MM.1S (cell line): ENCODE measurements around the gene SPTLC3.
A peak's percentile ranks its signal among the peaks of the same experiment; 100 is the strongest.

ENCODE experiments used
- DNase-seq: peaks from one replicate; pipeline ENCODE4 v3.0.0-alpha.2; 2015
- H2AFZ ChIP-seq: fragments of 300-600 bp; sonication (generic); 2 replicates; pipeline ENCODE4 v1.6.0; 2016; ENCODE audit warnings: antibody characterized with exemption, low read length
- H3F3A ChIP-seq: fragments of 300-600 bp; sonication (generic); 2 replicates; pipeline ENCODE4 v1.6.1; 2016; ENCODE audit warnings: mild to moderate bottlenecking, antibody characterized with exemption, low read length, moderate library complexity, mixed read lengths; ENCODE audit not compliant: insufficient read depth
- H3K27ac ChIP-seq: fragments of 300-600 bp; sonication (generic); 2 replicates; pipeline ENCODE4 v1.5.1; 2016; ENCODE audit warnings: mild to moderate bottlenecking, low read length
- H3K27me3 ChIP-seq: fragments of 300-600 bp; sonication (generic); replicated peaks from 2 replicates; pipeline ENCODE4 v1.6.0; 2016; ENCODE audit warnings: low read length; ENCODE audit not compliant: insufficient read depth
- H3K36me3 ChIP-seq: fragments of 300-600 bp; sonication (generic); replicated peaks from 2 replicates; pipeline ENCODE4 v1.6.1; 2016; ENCODE audit warnings: mild to moderate bottlenecking, low read length, mixed read lengths; ENCODE audit not compliant: insufficient read depth
- H3K4me1 ChIP-seq: fragments of 300-600 bp; sonication (generic); 2 replicates; pipeline ENCODE4 v1.6.1; 2016; ENCODE audit warnings: low read length, mixed read lengths
- H3K4me2 ChIP-seq: fragments of 300-600 bp; sonication (generic); 2 replicates; pipeline ENCODE4 v1.6.0; 2016; ENCODE audit warnings: low read depth, low read length
- H3K4me3 ChIP-seq: fragments of 300-600 bp; sonication (generic); 2 replicates; pipeline ENCODE4 v1.5.1; 2016; ENCODE audit warnings: low read length, mixed read lengths
- H3K79me2 ChIP-seq: fragments of 300-600 bp; sonication (generic); 2 replicates; pipeline ENCODE4 v1.6.1; 2016; ENCODE audit warnings: mixed run types, low read length, mixed read lengths
- H3K9ac ChIP-seq: fragments of 300-600 bp; sonication (generic); 2 replicates; pipeline ENCODE4 v1.6.1; 2016; ENCODE audit warnings: low read length, mixed read lengths
- H3K9me2 ChIP-seq: fragments of 300-600 bp; sonication (generic); replicated peaks from 2 replicates; pipeline ENCODE4 v1.6.1; 2016; ENCODE audit warnings: mild to moderate bottlenecking, low read length, mixed read lengths; ENCODE audit not compliant: insufficient read depth
- H3K9me3 ChIP-seq: fragments of 300-600 bp; sonication (generic); replicated peaks from 2 replicates; pipeline ENCODE4 v1.6.1; 2016; ENCODE audit warnings: mild to moderate bottlenecking, low read length, mixed read lengths; ENCODE audit not compliant: insufficient read depth
- H4K20me1 ChIP-seq: fragments of 300-600 bp; sonication (generic); 2 replicates; pipeline ENCODE4 v1.6.1; 2016; ENCODE audit warnings: mild to moderate bottlenecking, low read length, moderate library complexity, mixed read lengths; ENCODE audit not compliant: insufficient read depth
- CTCF ChIP-seq: fragments of 300-600 bp; sonication (generic); IDR thresholded peaks from 2 replicates; pipeline ENCODE4 v1.5.1; 2016; ENCODE audit warnings: antibody characterized with exemption, low read length, mixed read lengths
- EZH2 ChIP-seq: fragments of 300-600 bp; sonication (generic); optimal IDR thresholded peaks from 2 replicates; pipeline ENCODE3; 2017; ENCODE audit warnings: low read depth, mild to moderate bottlenecking, antibody characterized with exemption, low read length, mixed read lengths
- EZH2phosphoT487 ChIP-seq: fragments of 300-600 bp; sonication (generic); IDR thresholded peaks from 2 replicates; pipeline ENCODE4 v1.6.1; 2018; ENCODE audit warnings: antibody characterized with exemption, low read length

SPTLC3 gene

GRCh38 chr20:13119583-13119982 is 110.8 kb downstream of the SPTLC3 start:
- H3K27ac ChIP-seq, result no peak overlapping the region
- H2AFZ ChIP-seq, result no peak overlapping the region
- H3K36me3 ChIP-seq, result no peaks in the 10 kb centered on the region
- H3K27me3 ChIP-seq, result no peaks in the 10 kb centered on the region
- no peak overlapping the region for H3K9ac ChIP-seq
- H3K9me2 ChIP-seq, result no peaks in the 10 kb centered on the region
- H3K4me1 ChIP-seq, result no peaks in the 10 kb centered on the region
- no peaks in the 10 kb centered on the region for H3K9me3 ChIP-seq
- peak; percentile 65 for DNase-seq
- TF ChIP-seq EZH2 (no peak), CTCF (peak; percentile 95)
- no peaks in the 10 kb centered on the region for H3F3A ChIP-seq
- no peaks in the 10 kb centered on the region for H3K79me2 ChIP-seq
- no peak overlapping the region for H3K4me3 ChIP-seq
- H4K20me1 ChIP-seq, result no peaks in the 10 kb centered on the region
- H3K4me2 ChIP-seq, result no peak overlapping the region

GRCh38 chr20:13120471-13120870 is 111.7 kb downstream of the SPTLC3 start:
- Histone ChIP-seq H3K79me2 (no peaks in the 10 kb centered on the region), H3K27me3 (no peaks in the 10 kb centered on the region), H3F3A (no peaks in the 10 kb centered on the region), H3K9me2 (no peaks in the 10 kb centered on the region), H3K9ac (no peak overlapping the region), H3K4me1 (no peaks in the 10 kb centered on the region), H3K36me3 (no peaks in the 10 kb centered on the region), H3K4me3 (no peak overlapping the region), H3K4me2 (no peak overlapping the region), H2AFZ (no peak overlapping the region), H3K27ac (no peak overlapping the region), H3K9me3 (no peaks in the 10 kb centered on the region), H4K20me1 (no peaks in the 10 kb centered on the region)
- DNase-seq, result no peak
- no peak for TF ChIP-seq CTCF
- no peak for TF ChIP-seq EZH2phosphoT487
- TF ChIP-seq EZH2, result no peak

- no peak overlapping the region for H3K9ac ChIP-seq
- no peak overlapping the region for H3K27ac ChIP-seq
These were observed 113.2 kb downstream of the SPTLC3 start for GRCh38 chr20:13121840-13122515.

More at GRCh38 chr20:13121840-13122515, 113.2 kb downstream of the SPTLC3 start:
- H3K79me2 ChIP-seq, result no peaks in the 10 kb centered on the region
- H3K4me2 ChIP-seq, result no peak overlapping the region
- no peaks in the 10 kb centered on the region for H3K27me3 ChIP-seq
- no peak for DNase-seq
- no peaks in the 10 kb centered on the region for H3K9me2 ChIP-seq
- no peak for TF ChIP-seq EZH2phosphoT487
- TF ChIP-seq EZH2, result no peak
- TF ChIP-seq CTCF, result no peak
- no peaks in the 10 kb centered on the region for H3F3A ChIP-seq
- H3K9me3 ChIP-seq, result no peaks in the 10 kb centered on the region
- H3K4me3 ChIP-seq, result no peak overlapping the region
- H2AFZ ChIP-seq, result no peak overlapping the region
- no peaks in the 10 kb centered on the region for H3K4me1 ChIP-seq
- H3K36me3 ChIP-seq, result no peaks in the 10 kb centered on the region
- no peaks in the 10 kb centered on the region for H4K20me1 ChIP-seq
